Prostate gland (tissue), 2 donors: ENCODE data around the gene SUGCT. TPM values are rescaled to one million over a fixed set of nuclear protein-coding genes. Genes with fewer than 3 reads are reported as not detected.

ENCODE experiments used
- DNase-seq: peaks from one replicate; pipeline ENCODE4 v3.0.0-alpha.2; 2019; ENCODE audit warnings: low spot score
- H3K27ac ChIP-seq, 2 donors: fragments of 200-600 bp; sonication (generic); 2 replicates each; pipeline ENCODE4 v1.5.1; 2017 to 2019
- H3K27me3 ChIP-seq: fragments of 200-600 bp; sonication (generic); replicated peaks from 2 replicates; pipeline ENCODE4 v1.5.1; 2019; ENCODE audit not compliant: insufficient read depth
- H3K36me3 ChIP-seq, 2 donors: fragments of 200-600 bp; sonication (generic); 1 replicate in 1 of 2; 2 replicates in 1 of 2; pipeline versions ENCODE4 v1.5.1 to v1.8.1; 2017 to 2019
- H3K4me1 ChIP-seq: fragments of 200-600 bp; sonication (generic); replicated peaks from 2 replicates; pipeline ENCODE4 v1.5.1; 2019
- H3K4me3 ChIP-seq, 2 donors: fragments of 200-600 bp; sonication (generic); 2 replicates each; pipeline ENCODE4 v1.5.1; 2017 to 2019
- H3K9me3 ChIP-seq: fragments of 200-600 bp; sonication (generic); 2 replicates; pipeline ENCODE4 v1.5.1; 2017
- CTCF ChIP-seq, 4 experiments: fragments of 200-600 bp in 2 of 4; fragments of 450-650 bp in 2 of 4; sonication (generic) in 2 of 4; IDR thresholded peaks; 1 replicate in 3 of 4; 2 replicates in 1 of 4; pipeline ENCODE4 v1.5.1; 2016 to 2019; ENCODE audit warnings: antibody characterized with exemption in 4 of 4, mild to moderate bottlenecking in 2 of 4, moderate library complexity in 2 of 4
- POLR2A ChIP-seq: fragments of 450-650 bp; IDR thresholded peaks from one replicate; pipeline ENCODE4 v1.6.1; 2016; ENCODE audit warnings: antibody characterized with exemption, mild to moderate bottlenecking
- POLR2AphosphoS5 ChIP-seq: sonication (generic); formaldehyde crosslinking; IDR thresholded peaks from one replicate; pipeline ENCODE4 v1.6.1; 2017; ENCODE audit warnings: antibody characterized with exemption
- WGBS: methylation state at CpG from one replicate; pipeline ENCODE4 v1.1.5; 2018; 5-methylcytosine and 5-hydroxymethylcytosine counted together
- intact Hi-C: fragments of 100-400 bp; cut with DNase I; formaldehyde crosslinking; loops from one replicate; pipeline ENCODE4 v1.14.2; 2022
- total RNA-seq, 2 donors: library from RNA; depleted of rRNA; stranded (reverse); fragments of >200 nt; gene quantifications; one replicate each; pipeline ENCODE4 v1.1.0, GENCODE V29; 2016

SUGCT gene
- total RNA-seq, 2 donors from 2014 or later: 2.2 to 3.2 TPM

GRCh38 chr7:40883826-40884225 lies 749.0 kb downstream of the SUGCT start:
- no peak for DNase-seq
- H3K4me1 ChIP-seq: no peaks in the 10 kb centered on the region
- intact Hi-C loops: no loop called here
- no peaks in the 10 kb centered on the region for H3K27me3 ChIP-seq
- H3K27ac ChIP-seq: no peak overlapping the region
- H3K4me3 ChIP-seq: no peak overlapping the region
- H3K36me3 ChIP-seq: no peaks in the 10 kb centered on the region
- no peak for TF ChIP-seq POLR2A
- no peak for TF ChIP-seq POLR2AphosphoS5
- no peak for TF ChIP-seq CTCF (IDR thresholded peaks at IDR 0.05)
- H3K9me3 ChIP-seq: no peaks in the 10 kb centered on the region

DNA sequence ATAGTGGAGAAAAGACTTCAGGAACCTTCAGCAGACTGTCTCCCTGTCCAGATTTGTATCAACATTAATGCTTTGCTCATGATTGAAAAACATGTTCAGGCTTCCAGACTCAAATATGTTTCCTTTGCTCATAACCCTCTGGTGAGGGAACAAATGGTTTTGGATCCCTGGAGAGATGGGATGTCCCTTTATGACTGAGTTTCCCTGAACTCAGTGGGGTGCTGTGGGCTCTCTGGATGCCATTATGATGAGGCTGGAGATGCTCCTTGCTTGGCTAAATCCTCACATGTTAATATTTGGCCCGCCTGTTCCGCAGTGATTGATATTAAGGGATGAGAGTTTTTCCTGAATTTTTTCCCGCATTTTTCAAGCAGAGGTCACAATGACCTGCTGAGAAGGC lies 749.4 kb downstream of the SUGCT start:
- no peaks in the 10 kb centered on the region for H3K36me3 ChIP-seq
- no peak for DNase-seq
- intact Hi-C loops: no loop called here
- H3K27ac ChIP-seq: no peak overlapping the region
- WGBS: 96% methylated on average over 3 of the region's 3 CpGs
- H3K4me3 ChIP-seq: no peak overlapping the region
- TF ChIP-seq CTCF (IDR thresholded peaks at IDR 0.05) (no peak), POLR2AphosphoS5 (no peak), POLR2A (no peak)
- no peaks in the 10 kb centered on the region for H3K4me1 ChIP-seq
- H3K9me3 ChIP-seq: no peaks in the 10 kb centered on the region
- no peaks in the 10 kb centered on the region for H3K27me3 ChIP-seq

DNA sequence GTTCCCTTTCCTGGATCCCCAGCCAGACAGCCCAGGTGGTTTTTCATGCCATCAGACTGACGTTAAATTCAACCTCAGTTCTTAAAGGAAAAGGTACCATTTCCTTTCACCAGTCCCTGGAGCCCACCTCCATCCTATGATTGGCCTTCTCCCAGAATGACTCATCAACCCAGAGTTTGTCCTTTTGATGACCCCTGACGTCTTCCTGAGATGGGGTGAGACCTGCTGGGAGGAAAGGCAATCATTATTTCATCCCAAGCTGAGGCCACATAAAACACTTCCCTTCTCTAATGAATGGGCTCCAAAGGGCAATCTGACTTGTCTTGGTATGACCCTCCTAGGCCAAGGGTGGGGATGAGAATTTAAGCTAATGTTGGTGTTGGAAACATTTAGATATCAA lies 750.7 kb downstream of the SUGCT start:
- 66% methylated on average over 2 of the region's 2 CpGs for WGBS
- H3K27ac ChIP-seq: no peak overlapping the region

GRCh38 chr7:40887099-40887498 lies 752.3 kb downstream of the SUGCT start:
- no peak overlapping the region for H3K27ac ChIP-seq
- no peak for DNase-seq
- intact Hi-C loops: no loop called here
- no peak overlapping the region for H3K4me3 ChIP-seq
- no peaks in the 10 kb centered on the region for H3K36me3 ChIP-seq
- H3K4me1 ChIP-seq: no peaks in the 10 kb centered on the region
- no peak for TF ChIP-seq CTCF (IDR thresholded peaks at IDR 0.05)
- no peak for TF ChIP-seq POLR2AphosphoS5
- no peak for TF ChIP-seq POLR2A
- H3K9me3 ChIP-seq: no peaks in the 10 kb centered on the region
- H3K27me3 ChIP-seq: no peaks in the 10 kb centered on the region

More for the DNA sequence above, 750.7 kb downstream of the SUGCT start:
- Histone ChIP-seq H3K36me3 (no peaks in the 10 kb centered on the region), H3K9me3 (no peaks in the 10 kb centered on the region), H3K4me3 (no peak overlapping the region), H3K27me3 (no peaks in the 10 kb centered on the region), H3K4me1 (no peaks in the 10 kb centered on the region)
- no peak for TF ChIP-seq POLR2AphosphoS5
- no peak for TF ChIP-seq CTCF (IDR thresholded peaks at IDR 0.05)
- TF ChIP-seq POLR2A: no peak
- intact Hi-C loops: no loop called here
- DNase-seq: no peak

- Histone ChIP-seq H3K27ac (no peak overlapping the region), H3K4me1 (no peaks in the 10 kb centered on the region), H3K36me3 (no peaks in the 10 kb centered on the region), H3K9me3 (no peaks in the 10 kb centered on the region), H3K27me3 (no peaks in the 10 kb centered on the region), H3K4me3 (no peak overlapping the region)
- no peak for TF ChIP-seq CTCF (IDR thresholded peaks at IDR 0.05)
- TF ChIP-seq POLR2A: no peak
- TF ChIP-seq POLR2AphosphoS5: no peak
- intact Hi-C loops: no loop called here
- WGBS: 64% methylated on average over 1 of the region's 1 CpG
- DNase-seq: no peak
These were observed 753.7 kb downstream of the SUGCT start for GRCh38 chr7:40888499-40888898.
